GM19467 (cell line): ENCODE measurements around the gene WNT7A.

ENCODE experiments used
- ATAC-seq: cut with Tn5 transposase; IDR thresholded peaks from one replicate; pipeline ENCODE4 v1.9.1; 2021; ENCODE audit warnings: mild to moderate bottlenecking, moderate library complexity; ENCODE audit not compliant: unreplicated experiment

Gene WNT7A

DNA sequence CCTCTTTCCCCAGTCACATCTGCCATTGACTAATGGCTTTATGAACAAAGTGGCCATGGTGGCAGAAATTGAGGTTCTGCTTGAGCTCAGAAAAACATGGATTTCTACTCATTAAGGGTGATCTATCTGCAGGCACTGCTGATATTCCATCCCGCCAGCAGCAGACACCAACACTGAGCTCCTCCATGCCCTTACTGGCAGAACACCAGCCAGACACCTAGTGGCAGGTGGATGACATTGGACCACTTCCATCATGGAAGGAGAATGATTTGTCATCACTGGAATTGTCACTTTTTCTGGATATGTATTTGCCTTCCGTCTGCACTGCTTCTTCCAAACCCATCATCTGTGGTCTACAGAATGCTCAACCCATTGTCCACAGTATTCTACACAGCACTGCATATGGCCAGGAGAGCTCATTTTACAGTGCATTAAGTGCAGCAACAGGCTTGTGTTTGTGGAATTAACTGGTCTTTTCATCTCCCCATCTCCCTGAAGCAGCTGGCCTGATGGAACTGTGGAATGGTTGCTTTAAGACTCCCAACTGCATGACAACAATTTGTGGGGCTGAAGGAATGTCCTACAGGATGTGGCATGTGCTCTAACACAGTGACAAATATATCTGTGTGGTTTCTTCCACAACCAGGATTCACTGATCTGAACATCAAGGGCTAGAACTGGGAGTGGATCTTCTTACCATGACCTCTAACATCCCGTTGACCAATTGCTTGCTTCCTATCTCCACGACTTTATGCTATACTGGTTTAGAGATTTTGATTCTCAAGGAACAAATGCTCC, 103.4 kb downstream of the WNT7A start:
- no peak for ATAC-seq

DNA sequence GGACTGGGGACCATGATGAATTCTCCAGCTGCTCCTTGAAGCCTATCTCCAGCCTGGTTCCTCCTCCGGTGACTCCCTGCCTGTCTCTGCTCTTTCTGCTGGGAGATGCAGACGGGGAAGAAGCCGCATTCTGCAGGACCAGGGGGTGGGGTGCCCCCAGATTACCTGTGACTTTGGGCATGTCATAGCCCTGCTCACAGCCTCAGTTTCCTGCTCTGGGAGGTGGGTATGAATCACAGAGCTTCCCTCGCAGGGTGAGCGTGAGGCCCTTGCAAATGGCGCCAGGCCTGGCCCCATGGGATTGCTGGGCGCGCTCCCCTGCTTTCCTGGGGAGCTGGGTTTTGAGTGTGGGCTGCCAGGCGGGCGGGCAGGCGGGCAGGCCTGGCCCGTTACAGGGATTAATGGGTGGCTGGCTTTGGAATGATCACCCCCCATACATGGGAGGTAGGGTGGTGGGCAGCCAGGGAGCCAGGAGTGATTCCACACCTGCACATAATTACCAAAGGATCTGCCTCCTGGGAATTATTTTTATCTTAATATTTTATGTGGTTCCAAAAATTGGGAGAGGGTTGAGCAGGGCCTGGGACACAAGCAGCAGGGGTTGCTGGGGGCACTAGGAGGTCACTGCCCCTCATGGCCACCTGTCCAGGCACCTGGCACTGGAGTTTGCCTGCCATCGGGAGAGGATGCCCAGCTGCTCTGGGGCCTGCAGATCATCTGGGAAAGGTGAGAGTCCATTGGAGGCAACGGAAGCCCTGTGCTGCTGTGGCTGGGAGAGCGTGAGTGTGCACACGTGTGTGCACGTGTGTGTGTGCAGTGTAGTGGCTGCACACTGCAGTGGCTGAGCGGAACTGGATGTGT, 106.8 kb downstream of the WNT7A start:
- no peak for ATAC-seq

GRCh38 chr3:13772321-13772745, 107.5 kb downstream of the WNT7A start:
- no peak for ATAC-seq

DNA sequence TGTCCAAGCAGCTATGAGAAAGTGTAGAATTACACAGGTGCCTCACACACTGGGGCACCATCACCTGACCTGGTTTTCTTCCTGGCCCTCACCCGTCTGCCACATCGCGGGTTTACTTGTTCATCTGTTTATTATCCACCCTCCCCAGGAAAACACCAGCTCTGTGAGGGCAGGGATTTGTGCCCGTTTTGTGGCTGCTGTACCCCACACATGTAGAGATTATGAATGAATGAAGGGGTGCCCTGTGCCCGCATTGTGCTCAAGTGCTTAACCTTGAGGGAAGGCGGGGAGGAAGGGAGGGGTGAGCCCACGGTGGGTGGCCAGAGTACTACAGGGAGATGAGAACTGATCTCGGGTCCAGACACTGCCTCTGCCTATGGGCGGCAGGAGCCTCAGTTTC, 108.4 kb downstream of the WNT7A start:
- ATAC-seq: no peak

DNA sequence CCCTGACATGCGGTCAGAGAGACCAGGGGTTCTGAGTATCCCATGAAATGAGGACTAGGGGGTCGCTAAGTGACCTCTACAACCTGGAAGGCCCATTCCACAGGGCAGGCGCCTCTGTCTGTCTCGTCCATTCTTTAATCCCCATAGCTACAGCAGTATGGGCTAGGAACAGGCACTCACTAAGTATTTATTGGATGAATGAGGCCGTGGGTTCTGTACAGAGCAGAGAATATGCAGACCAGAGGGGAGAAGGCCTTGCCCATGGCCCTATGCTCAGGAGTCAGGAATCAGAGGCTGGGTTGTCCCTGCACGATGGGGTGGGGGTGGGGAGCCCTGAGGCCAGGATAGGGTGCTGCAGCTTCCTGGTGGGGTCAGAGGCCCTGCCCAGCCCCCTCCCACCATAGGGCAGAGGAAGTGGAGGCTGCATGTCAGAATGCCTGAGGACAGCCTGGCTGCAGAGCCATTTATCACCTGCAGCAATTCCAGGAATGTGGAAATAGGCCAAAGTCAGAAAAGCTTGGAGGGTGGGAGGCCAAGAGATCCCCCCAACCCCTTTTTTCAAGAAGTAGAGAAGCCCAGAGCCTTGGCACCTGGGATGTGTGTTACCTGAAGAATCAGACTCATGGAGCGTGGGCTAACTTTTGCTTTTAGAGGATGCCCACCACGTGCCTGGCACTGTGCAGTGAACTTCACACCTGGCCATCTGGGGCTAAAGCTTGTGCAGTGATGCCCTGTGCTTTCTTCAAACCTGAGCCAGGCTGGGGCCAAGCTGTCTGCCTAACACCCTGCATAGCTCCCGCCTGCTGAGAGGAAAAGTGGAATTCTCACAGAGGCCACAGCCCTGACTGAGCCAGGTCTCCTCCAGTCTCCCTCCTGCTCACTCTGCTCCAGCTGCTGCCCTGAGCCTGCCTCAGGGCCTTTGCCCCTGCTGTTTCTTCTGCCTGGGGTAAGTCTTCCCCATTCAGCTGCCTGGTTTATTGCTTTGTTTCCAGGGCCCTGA, 109.4 kb downstream of the WNT7A start:
- ATAC-seq: no peak

- no peak for ATAC-seq
Measured at GRCh38 chr3:13769422-13769821, 110.4 kb downstream of the WNT7A start.

DNA sequence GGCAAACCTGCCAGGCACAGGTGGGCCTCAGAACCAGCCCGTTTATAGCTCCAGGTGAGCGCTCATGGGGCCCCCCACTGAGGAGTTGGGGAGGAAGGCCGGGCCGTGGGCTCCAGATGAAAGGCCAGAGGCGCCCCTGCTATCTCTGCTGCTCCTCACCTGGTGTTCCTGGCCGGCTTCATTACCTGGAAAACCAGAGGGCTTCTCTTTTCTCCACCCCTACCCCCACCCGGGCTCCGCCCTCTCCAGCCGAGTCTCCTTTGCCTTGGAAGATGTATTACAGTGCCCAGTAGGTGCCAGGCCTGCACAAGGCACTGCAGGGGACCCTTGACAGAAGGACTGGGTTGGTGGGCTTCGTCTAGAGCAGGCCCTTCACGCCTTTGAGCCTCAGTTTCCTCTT, 111.4 kb downstream of the WNT7A start:
- ATAC-seq: no peak

GRCh38 chr3:13767896-13768295, 112.0 kb downstream of the WNT7A start:
- ATAC-seq: no peak

DNA sequence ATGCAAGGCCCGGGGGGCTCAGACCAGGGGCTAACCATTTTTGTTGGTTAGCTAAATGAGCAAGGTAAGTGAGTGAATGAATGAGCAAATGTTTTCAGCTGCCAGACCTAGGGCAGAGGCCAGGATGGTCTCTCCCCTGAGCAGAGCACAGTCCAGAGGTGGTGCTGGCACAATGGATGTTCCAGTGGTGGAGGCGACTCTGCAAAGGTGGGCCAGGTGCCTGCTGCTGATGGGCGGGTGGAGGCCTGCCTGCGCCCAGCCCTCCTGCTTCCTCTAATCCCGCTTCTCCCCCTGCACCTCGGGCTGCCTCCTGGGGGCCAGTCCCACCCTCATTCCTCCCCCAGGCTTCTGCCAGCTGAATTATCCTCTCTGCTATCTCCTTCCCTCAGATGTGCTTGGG, 112.8 kb downstream of the WNT7A start:
- no peak for ATAC-seq
